ENCODE results near the gene PSMD11. TPM values are rescaled to one million over a fixed set of nuclear protein-coding genes. Genes with fewer than 3 reads are reported as not detected.

The PSMD11 gene
- polyA plus RNA-seq, 1 of the 3 experiments (the other 2 are of a cell fraction): 63.1 TPM

GRCh38 chr17:32485261-32486110 lies 41.2 kb downstream of the PSMD11 start:
- Histone ChIP-seq H3K27ac (ENCODE audit: low read depth in 2 of 2, low read length in 1 of 2) (peak overlapping the region in 1 of 2 experiments; percentile 78; a peak in 2 of 4 replicates), H3K9me3 (no peaks in the 10 kb centered on the region), H3K4me2 (peak overlapping the region; percentile 24; the same call in 1 of the 2 replicates), H3K4me1 (ENCODE audit: control insufficient read depth in 1 of 2, insufficient read depth in 2 of 2, low read depth in 1 of 2, low read length in 1 of 2) (peaks cover 0 to 47% of the 10 kb centered on the region in 2 experiments; a peak in 2 of 4 replicates), H2AFZ (ENCODE audit: low read depth) (no peak overlapping the region), H3K9ac (no peak overlapping the region), H3K79me2 (ENCODE audit: insufficient read depth) (no peaks in the 10 kb centered on the region), H3K4me3 (ENCODE audit: low read depth in 2 of 2, low read length in 1 of 2) (no peak overlapping the region), H3K36me3 (replicated peaks in 1 of 2; ENCODE audit: control insufficient read depth in 1 of 2, insufficient read depth in 2 of 2, low read length in 1 of 2) (peaks cover 0 to 45% of the 10 kb centered on the region in 2 experiments), H3F3A (replicated peaks; ENCODE audit: insufficient read depth) (peaks cover 25% of the 10 kb centered on the region), H3K9me2 (no peaks in the 10 kb centered on the region), H4K20me1 (ENCODE audit: insufficient read depth) (peaks cover 10% of the 10 kb centered on the region; the same call in 1 of the 2 replicates), H3K27me3 (ENCODE audit: insufficient read depth) (no peaks in the 10 kb centered on the region)
- POLR2A ChIA-PET: interaction anchor here (1.1 to 1.4 kb wide), 4 partner anchors 9 to 145 kb away, joined by 3 to 4 read pairs (median 3); no protein-coding TSS in a partner anchor
- TF ChIP-seq ELF1 (IDR thresholded peaks at IDR 0.05) (no peak), RAD21 (IDR thresholded peaks at IDR 0.05; ENCODE audit: low read length) (no peak), RFX5 (IDR thresholded peaks at IDR 0.05; ENCODE audit: low read length) (no peak), FOSL2 (IDR thresholded peaks at IDR 0.05; ENCODE audit: borderline replicate concordance, low read depth) (no peak), MXI1 (IDR thresholded peaks at IDR 0.05; ENCODE audit: low read depth, low read length) (no peak), IRF3 (IDR thresholded peaks at IDR 0.05; ENCODE audit: low read depth, low read length) (no peak), CTCF (IDR thresholded peaks at IDR 0.05) (no peak), ZBTB33 (IDR thresholded peaks at IDR 0.05; ENCODE audit: borderline replicate concordance, low read depth) (no peak), TCF12 (IDR thresholded peaks at IDR 0.05) (no peak), MEF2A (IDR thresholded peaks at IDR 0.05; ENCODE audit: borderline replicate concordance, low read depth) (no peak), USF1 (IDR thresholded peaks at IDR 0.05; ENCODE audit: borderline replicate concordance, low read depth) (no peak), FOXJ3 (CRISPR knock-in tag; IDR thresholded peaks at IDR 0.05) (no peak), TAF1 (IDR thresholded peaks at IDR 0.05; ENCODE audit: borderline replicate concordance, low read depth, low read length) (no peak), JUND (IDR thresholded peaks at IDR 0.05) (no peak), NRF1 (IDR thresholded peaks at IDR 0.05; ENCODE audit: low read depth, low read length) (no peak), FOXM1 (IDR thresholded peaks at IDR 0.05; ENCODE audit: low read depth) (no peak)
- WGBS (ENCODE audit: low lambda C conversion rate): 92% methylated on average over 12 of the region's 12 CpGs
- DNase-seq: no peak
- CTCF ChIA-PET: interaction anchor here (1.2 to 11.0 kb wide), 11 partner anchors 14 to 392 kb away, joined by 3 to 102 read pairs (median 13); partner anchors contain the start of genes MYO1D and PSMD11

All from SK-N-SH (cell line).